A549 (cell line): Measurements from ENCODE around the gene SLC28A1. TPM values are rescaled to one million over a fixed set of nuclear protein-coding genes. Genes with fewer than 3 reads are reported as not detected.
A peak's percentile ranks its signal among the peaks of the same experiment; 100 is the strongest.

Source experiments
- ATAC-seq, 2 experiments: fragments of 200-7000 bp in 1 of 2; fragments of >200 bp in 1 of 2; cut with Nextera tagmentation in 1 of 2; cut with Tn5 transposase in 1 of 2; 3 replicates each; pipeline versions ENCODE4 v1.8.0 to v1.9.1; 2018 to 2020; ENCODE audit warnings: mild to moderate bottlenecking in 1 of 2, moderate library complexity in 1 of 2
- CTCF ChIA-PET: fragments of 300-600 bp; sonication (Branson Sonifier 250); formaldehyde crosslinking; extraction: SDS; loops from one replicate; lab custom pipeline; 2021; ENCODE audit warnings: antibody characterized with exemption, inconsistent platforms; lab: Yijun Ruan, JAX
- POLR2A ChIA-PET: fragments of 350-600 bp; formaldehyde crosslinking; extraction: SDS; loops from one replicate; lab custom pipeline; 2021; ENCODE audit warnings: antibody characterized with exemption, inconsistent platforms; lab: Yijun Ruan, JAX
- DNase-seq, 2 experiments: peaks; one replicate each; pipeline versions ENCODE4 v3.0.0 to v3.0.0-alpha.2; 2011 to 2016; ENCODE audit warnings: low read depth in 1 of 2, low spot score in 1 of 2
- FAIRE-seq: peaks from 2 replicates; lab custom pipeline; 2011; peaks lifted over from hg19 to GRCh38; lab: Jason Lieb, UNC
- H3K27ac ChIP-seq, 2 experiments: fragments of >200 bp; sonication (Bioruptor Twin); formaldehyde crosslinking; 3 replicates each; pipeline ENCODE4 v1.5.1; 2016 to 2017
- H3K4me1 ChIP-seq: fragments of >200 bp; sonication (Bioruptor Twin); formaldehyde crosslinking; 3 replicates; pipeline ENCODE4 v1.6.1; 2016
- H3K4me2 ChIP-seq: fragments of >200 bp; sonication (Bioruptor Twin); formaldehyde crosslinking; 3 replicates; pipeline ENCODE4 v1.6.1; 2016
- H3K4me3 ChIP-seq: fragments of >200 bp; sonication (Bioruptor Twin); formaldehyde crosslinking; 3 replicates; pipeline ENCODE4 v1.5.1; 2016
- H3K9me3 ChIP-seq: fragments of >200 bp; sonication (Bioruptor Twin); formaldehyde crosslinking; 3 replicates; pipeline ENCODE4 v1.6.1; 2016
- BHLHE40 ChIP-seq: IDR thresholded peaks from 2 replicates; pipeline ENCODE4 v1.6.1; 2012; ENCODE audit warnings: low read depth, low read length, inconsistent platforms
- CBX8 ChIP-seq: fragments of 200-600 bp; sonication (generic); IDR thresholded peaks from 2 replicates; pipeline ENCODE4 v1.6.1; 2016
- CHD2 ChIP-seq: fragments of 150-350 bp; IDR thresholded peaks from 2 replicates; pipeline ENCODE4 v1.6.1; 2014; ENCODE audit warnings: low read length; ENCODE audit not compliant: partially characterized antibody
- CHD4 ChIP-seq: fragments of 200-600 bp; sonication (generic); IDR thresholded peaks from 2 replicates; pipeline ENCODE4 v1.6.1; 2016; ENCODE audit warnings: antibody characterized with exemption, mild to moderate bottlenecking, borderline replicate concordance
- ESRRA ChIP-seq: fragments of 150-350 bp; IDR thresholded peaks from 2 replicates; pipeline ENCODE4 v1.6.1; 2014; ENCODE audit warnings: mild to moderate bottlenecking, low read length, borderline replicate concordance
- GATA3 ChIP-seq: IDR thresholded peaks from 2 replicates; pipeline ENCODE4 v1.6.1; 2012; ENCODE audit warnings: borderline replicate concordance
- MAFK ChIP-seq: fragments of 450-650 bp; IDR thresholded peaks from 2 replicates; pipeline ENCODE4 v1.6.1; 2014; ENCODE audit not compliant: partially characterized antibody
- MAZ ChIP-seq: fragments of 150-350 bp; IDR thresholded peaks from 2 replicates; pipeline ENCODE4 v1.6.1; 2014; ENCODE audit warnings: antibody characterized with exemption, low read depth, low read length, borderline replicate concordance
- NFE2L2 ChIP-seq: fragments of 150-350 bp; conservative IDR thresholded peaks from 2 replicates; pipeline ENCODE4 v1.6.1; 2014; ENCODE audit warnings: low read length
- NPAS2 ChIP-seq: fragments of 250-450 bp; sonication (Bioruptor Pico); IDR thresholded peaks from 2 replicates; pipeline ENCODE4 v1.8.0; 2022; ENCODE audit warnings: mild to moderate bottlenecking, moderate library complexity, borderline replicate concordance
- NR3C1 ChIP-seq: fragments of >200 bp; sonication (Bioruptor Twin); formaldehyde crosslinking; IDR thresholded peaks from 3 replicates; pipeline ENCODE4 v1.6.1; 2017
- PHF8 ChIP-seq: fragments of 200-600 bp; sonication (generic); IDR thresholded peaks from 2 replicates; pipeline ENCODE4 v1.6.1; 2016; ENCODE audit warnings: low read depth, mild to moderate bottlenecking, antibody characterized with exemption, moderate library complexity, borderline replicate concordance
- RAD21 ChIP-seq, 2 experiments: fragments of >200 bp in 1 of 2; sonication (Bioruptor Twin) in 1 of 2; formaldehyde crosslinking in 1 of 2; IDR thresholded peaks in 1 of 2; conservative IDR thresholded peaks in 1 of 2; 2 replicates in 1 of 2; 3 replicates in 1 of 2; pipeline ENCODE4 v1.6.1; 2012 to 2018; ENCODE audit warnings: inconsistent platforms in 1 of 2
- RCOR1 ChIP-seq: fragments of 150-350 bp; IDR thresholded peaks from 2 replicates; pipeline ENCODE4 v1.6.1; 2014; ENCODE audit warnings: antibody characterized with exemption, low read length, low read depth
- WGBS: methylation state at CpG from one replicate; pipeline ENCODE4 v1.1.6; 2017; ENCODE audit errors: missing lambda C conversion rate; 5-methylcytosine and 5-hydroxymethylcytosine counted together
- polyA plus RNA-seq, 4 experiments: library from polyadenylated mRNA; depleted of rRNA in 3 of 4; stranded (reverse); fragments of >200 nt; fragmentation: RNase III in 1 of 4; extraction: RNeasy Plus Mini Kit Qiagen cat#74134 plus additional on column Dnase treatment in 1 of 4; gene quantifications; 2 replicates in 3 of 4; 3 replicates in 1 of 4; pipeline ENCODE4 v1.2.3, GENCODE V29; 2011 to 2017
- TF ChIP-seq, protein P1 (sequence below): fragments of 450-650 bp; IDR thresholded peaks from 2 replicates; pipeline ENCODE4 v1.6.1; 2014; ENCODE audit warnings: antibody characterized with exemption
- TF ChIP-seq, protein P2 (sequence below): fragments of 200-600 bp; sonication (generic); IDR thresholded peaks from 2 replicates; pipeline ENCODE4 v1.6.1; 2016; ENCODE audit warnings: antibody characterized with exemption, mild to moderate bottlenecking, moderate library complexity
- TF ChIP-seq, protein P3 (sequence below): fragments of >200 bp; sonication (Bioruptor Twin); formaldehyde crosslinking; IDR thresholded peaks from 2 replicates; pipeline ENCODE4 v1.6.1; 2016
- TF ChIP-seq, protein P4 (sequence below): IDR thresholded peaks from 2 replicates; pipeline ENCODE4 v1.6.1; 2012; ENCODE audit warnings: low read depth, borderline replicate concordance

Gene SLC28A1
- polyA plus RNA-seq, 2 of the 4 experiments (the other 2 are of a cell fraction), result 0.06 to 0.13 TPM

DNA sequence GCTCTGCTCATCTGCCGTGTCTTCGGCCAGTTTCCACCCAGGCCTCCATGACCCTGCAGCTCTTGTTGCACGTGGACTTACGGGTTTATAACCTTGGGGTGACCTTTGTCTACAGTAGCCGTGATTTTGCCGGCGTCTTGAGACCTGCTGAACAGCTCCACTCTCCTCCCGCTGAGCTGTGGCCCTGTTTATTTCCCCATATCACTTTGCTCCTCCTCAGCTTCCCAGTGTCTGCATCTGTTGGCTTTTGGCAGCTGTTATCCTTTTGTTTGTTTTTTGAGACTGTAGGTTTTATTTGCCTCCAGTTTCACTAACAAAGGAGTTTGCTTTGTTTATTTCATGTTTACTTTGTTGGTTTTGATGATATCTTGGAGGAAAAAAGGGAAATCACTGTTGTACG is 29.3 kb upstream of the SLC28A1 start:
- ATAC-seq, result no peak; a peak in 1 of 6 replicates
- peak in 1 of 2 experiments; percentile 11 for DNase-seq
- CTCF ChIA-PET, result interaction anchor here (1.0 to 2.2 kb wide), 2 partner anchors 10 to 73 kb away, joined by 3 to 11 read pairs; no protein-coding TSS in a partner anchor
- H3K9me3 ChIP-seq, result no peaks in the 10 kb centered on the region
- 85% methylated on average over 9 of the region's 9 CpGs for WGBS
- no peak for TF ChIP-seq MAZ
- TF ChIP-seq NR3C1, result no peak
- TF ChIP-seq NPAS2 (CRISPR knock-in tag), result no peak
- no peak for TF ChIP-seq CBX8
- TF ChIP-seq CHD2, result no peak
- no peak for TF ChIP-seq NFE2L2
- TF ChIP-seq, protein P1, sequence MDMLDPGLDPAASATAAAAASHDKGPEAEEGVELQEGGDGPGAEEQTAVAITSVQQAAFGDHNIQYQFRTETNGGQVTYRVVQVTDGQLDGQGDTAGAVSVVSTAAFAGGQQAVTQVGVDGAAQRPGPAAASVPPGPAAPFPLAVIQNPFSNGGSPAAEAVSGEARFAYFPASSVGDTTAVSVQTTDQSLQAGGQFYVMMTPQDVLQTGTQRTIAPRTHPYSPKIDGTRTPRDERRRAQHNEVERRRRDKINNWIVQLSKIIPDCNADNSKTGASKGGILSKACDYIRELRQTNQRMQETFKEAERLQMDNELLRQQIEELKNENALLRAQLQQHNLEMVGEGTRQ, result no peak
- TF ChIP-seq GATA3, result 0 out of 2 replicates have a peak, but pooled peaks have one; percentile 33
- no peak overlapping the region for H3K4me2 ChIP-seq
- H3K4me1 ChIP-seq, result peaks cover 12% of the 10 kb centered on the region; the same call in 1 of the 3 replicates
- no peak overlapping the region for H3K27ac ChIP-seq
- POLR2A ChIA-PET, result no interaction called here
- no peak overlapping the region for H3K4me3 ChIP-seq
- peak; percentile 70 for FAIRE-seq

DNA sequence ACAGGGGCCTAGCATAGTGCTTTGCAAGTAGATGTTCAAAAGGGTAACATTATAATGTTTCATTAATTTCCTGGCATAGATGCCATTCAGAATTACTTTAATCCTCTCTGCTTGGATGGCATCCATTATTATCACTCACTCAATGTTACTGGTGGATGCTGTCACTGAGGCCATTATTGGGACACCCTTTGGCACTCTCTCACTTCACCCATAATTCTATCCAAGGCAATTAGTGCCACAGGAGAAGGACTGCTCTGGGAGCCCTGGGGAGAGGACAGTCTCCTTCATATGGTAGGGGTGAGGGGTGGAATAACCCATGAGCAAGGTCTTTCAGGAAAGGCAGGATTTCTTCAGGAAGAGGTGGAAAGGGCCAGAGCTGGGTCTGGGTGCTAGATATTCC is 28.7 kb upstream of the SLC28A1 start:
- H3K4me1 ChIP-seq, result peaks cover 15% of the 10 kb centered on the region
- ChIA-PET POLR2A (no interaction called here), CTCF (interaction anchor here (2.2 kb wide), 1 partner anchor 72 kb away, joined by 11 read pairs; no protein-coding TSS in a partner anchor)
- no peak overlapping the region for H3K4me3 ChIP-seq
- FAIRE-seq (no peak), DNase-seq (no peak), ATAC-seq (no peak)
- TF ChIP-seq, protein P2, sequence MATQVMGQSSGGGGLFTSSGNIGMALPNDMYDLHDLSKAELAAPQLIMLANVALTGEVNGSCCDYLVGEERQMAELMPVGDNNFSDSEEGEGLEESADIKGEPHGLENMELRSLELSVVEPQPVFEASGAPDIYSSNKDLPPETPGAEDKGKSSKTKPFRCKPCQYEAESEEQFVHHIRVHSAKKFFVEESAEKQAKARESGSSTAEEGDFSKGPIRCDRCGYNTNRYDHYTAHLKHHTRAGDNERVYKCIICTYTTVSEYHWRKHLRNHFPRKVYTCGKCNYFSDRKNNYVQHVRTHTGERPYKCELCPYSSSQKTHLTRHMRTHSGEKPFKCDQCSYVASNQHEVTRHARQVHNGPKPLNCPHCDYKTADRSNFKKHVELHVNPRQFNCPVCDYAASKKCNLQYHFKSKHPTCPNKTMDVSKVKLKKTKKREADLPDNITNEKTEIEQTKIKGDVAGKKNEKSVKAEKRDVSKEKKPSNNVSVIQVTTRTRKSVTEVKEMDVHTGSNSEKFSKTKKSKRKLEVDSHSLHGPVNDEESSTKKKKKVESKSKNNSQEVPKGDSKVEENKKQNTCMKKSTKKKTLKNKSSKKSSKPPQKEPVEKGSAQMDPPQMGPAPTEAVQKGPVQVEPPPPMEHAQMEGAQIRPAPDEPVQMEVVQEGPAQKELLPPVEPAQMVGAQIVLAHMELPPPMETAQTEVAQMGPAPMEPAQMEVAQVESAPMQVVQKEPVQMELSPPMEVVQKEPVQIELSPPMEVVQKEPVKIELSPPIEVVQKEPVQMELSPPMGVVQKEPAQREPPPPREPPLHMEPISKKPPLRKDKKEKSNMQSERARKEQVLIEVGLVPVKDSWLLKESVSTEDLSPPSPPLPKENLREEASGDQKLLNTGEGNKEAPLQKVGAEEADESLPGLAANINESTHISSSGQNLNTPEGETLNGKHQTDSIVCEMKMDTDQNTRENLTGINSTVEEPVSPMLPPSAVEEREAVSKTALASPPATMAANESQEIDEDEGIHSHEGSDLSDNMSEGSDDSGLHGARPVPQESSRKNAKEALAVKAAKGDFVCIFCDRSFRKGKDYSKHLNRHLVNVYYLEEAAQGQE, result no peak
- H3K4me2 ChIP-seq, result no peak overlapping the region
- no peaks in the 10 kb centered on the region for H3K9me3 ChIP-seq
- no peak overlapping the region for H3K27ac ChIP-seq

DNA sequence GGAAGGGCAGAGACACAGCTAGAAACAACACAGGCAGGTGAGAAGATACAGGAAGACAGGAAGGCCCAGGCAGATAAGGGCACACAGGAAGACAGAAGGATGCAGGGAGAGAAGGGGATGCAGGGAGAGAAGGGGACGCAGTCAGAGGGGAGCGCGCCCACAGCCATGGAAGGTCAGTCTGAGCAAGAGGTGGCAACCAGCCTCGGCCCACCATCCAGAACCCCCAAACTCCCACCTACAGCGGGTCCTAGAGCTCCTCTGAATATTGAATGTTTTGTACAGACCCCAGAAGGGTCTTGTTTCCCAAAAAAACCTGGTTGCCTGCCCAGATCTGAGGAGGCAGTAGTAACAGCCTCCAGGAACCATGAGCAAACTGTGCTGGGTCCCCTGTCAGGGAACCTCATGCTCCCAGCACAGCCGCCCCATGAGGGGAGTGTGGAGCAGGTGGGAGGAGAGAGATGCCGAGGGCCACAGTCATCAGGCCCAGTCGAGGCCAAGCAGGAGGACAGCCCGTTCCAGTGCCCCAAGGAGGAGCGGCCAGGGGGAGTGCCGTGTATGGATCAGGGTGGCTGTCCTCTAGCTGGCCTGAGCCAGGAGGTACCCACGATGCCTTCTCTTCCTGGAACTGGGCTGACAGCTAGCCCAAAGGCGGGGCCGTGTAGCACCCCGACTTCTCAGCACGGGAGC is 27.6 kb upstream of the SLC28A1 start:
- ATAC-seq (peak in 1 of 2 experiments; percentile 10; a peak in 1 of 6 replicates), FAIRE-seq (no peak), DNase-seq (no peak)
- ChIA-PET CTCF (interaction anchor here (1.5 to 1.6 kb wide), 3 partner anchors 16 to 37 kb away, joined by 3 read pairs; no protein-coding TSS in a partner anchor), POLR2A (no interaction called here)
- Histone ChIP-seq H3K4me2 (no peak overlapping the region), H3K27ac (no peak overlapping the region), H3K9me3 (no peaks in the 10 kb centered on the region), H3K4me1 (peaks cover 21% of the 10 kb centered on the region), H3K4me3 (no peak overlapping the region)
- TF ChIP-seq BHLHE40 (no peak), ESRRA (no peak), RCOR1 (no peak)
- WGBS, result 82% methylated on average over 16 of the region's 16 CpGs

DNA sequence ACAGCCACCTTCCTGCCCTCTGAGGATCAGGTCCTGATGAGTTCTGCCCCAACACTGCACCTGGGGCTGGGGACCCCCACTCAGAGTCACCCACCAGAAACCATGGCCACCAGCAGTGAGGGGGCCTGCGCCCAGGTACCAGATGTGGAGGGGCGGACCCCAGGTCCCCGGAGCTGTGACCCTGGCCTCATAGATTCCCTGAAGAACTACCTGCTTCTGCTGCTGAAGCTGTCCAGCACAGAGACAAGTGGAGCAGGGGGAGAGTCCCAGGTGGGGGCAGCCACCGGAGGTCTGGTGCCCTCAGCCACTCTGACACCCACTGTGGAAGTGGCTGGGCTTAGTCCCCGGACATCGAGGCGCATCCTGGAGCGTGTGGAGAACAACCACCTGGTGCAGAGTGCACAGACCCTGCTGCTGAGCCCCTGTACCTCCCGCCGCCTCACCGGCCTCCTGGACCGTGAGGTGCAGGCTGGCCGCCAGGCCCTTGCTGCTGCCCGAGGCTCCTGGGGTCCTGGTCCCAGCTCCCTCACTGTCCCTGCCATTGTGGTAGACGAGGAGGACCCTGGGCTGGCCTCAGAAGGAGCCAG is 27.0 kb upstream of the SLC28A1 start:
- no peak overlapping the region for H3K27ac ChIP-seq
- POLR2A ChIA-PET, result no interaction called here
- CTCF ChIA-PET, result interaction anchor here (1.0 to 1.6 kb wide), 4 partner anchors 17 to 70 kb away, joined by 3 read pairs; no protein-coding TSS in a partner anchor
- peaks cover 21% of the 10 kb centered on the region for H3K4me1 ChIP-seq
- no peak overlapping the region for H3K4me2 ChIP-seq
- ATAC-seq (0 out of 6 replicates have a peak, but pooled peaks of 1 of the 2 experiments have one; percentile 12), FAIRE-seq (no peak), DNase-seq (no peak)
- 87% methylated on average over 12 of the region's 15 CpGs for WGBS
- no peak for TF ChIP-seq RAD21 (conservative IDR thresholded peaks at IDR 0.05 in 1 of 2, IDR thresholded peaks at IDR 0.05 in 1 of 2)
- TF ChIP-seq MAFK, result no peak
- TF ChIP-seq, protein P3, sequence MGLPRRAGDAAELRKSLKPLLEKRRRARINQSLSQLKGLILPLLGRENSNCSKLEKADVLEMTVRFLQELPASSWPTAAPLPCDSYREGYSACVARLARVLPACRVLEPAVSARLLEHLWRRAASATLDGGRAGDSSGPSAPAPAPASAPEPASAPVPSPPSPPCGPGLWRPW, result no peak
- TF ChIP-seq RCOR1, result no peak
- no peak for TF ChIP-seq NFE2L2
- no peak for TF ChIP-seq CHD4
- TF ChIP-seq, protein P4, sequence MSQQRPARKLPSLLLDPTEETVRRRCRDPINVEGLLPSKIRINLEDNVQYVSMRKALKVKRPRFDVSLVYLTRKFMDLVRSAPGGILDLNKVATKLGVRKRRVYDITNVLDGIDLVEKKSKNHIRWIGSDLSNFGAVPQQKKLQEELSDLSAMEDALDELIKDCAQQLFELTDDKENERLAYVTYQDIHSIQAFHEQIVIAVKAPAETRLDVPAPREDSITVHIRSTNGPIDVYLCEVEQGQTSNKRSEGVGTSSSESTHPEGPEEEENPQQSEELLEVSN, result no peak
- TF ChIP-seq PHF8, result no peak
- TF ChIP-seq, all 56 proteins: peak for 0
- no peaks in the 10 kb centered on the region for H3K9me3 ChIP-seq
- no peak overlapping the region for H3K4me3 ChIP-seq
